Measurements from ENCODE around the gene TRAPPC6A.

DNA sequence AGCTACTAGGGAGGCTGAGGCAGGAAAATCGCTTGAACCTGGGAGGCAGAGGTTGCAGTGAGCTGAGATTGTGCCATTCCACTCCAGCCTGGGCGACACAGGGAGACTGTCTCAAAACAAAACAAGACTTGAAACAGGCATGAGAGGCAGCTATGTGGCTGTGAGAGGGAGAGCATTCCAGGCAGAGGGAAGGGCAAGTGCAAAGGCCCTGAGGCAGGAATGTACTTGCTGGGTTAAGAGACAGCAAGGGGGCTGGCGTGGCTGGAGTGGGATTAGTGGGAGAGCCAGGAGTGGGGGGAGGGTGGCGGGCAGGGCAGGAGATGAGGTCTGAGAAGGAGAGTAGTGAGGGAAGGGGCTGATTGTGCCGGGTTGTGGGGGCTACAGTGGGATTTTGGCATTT, 45.8 kb upstream of the TRAPPC6A start:
- TF ChIP-seq, protein P1, sequence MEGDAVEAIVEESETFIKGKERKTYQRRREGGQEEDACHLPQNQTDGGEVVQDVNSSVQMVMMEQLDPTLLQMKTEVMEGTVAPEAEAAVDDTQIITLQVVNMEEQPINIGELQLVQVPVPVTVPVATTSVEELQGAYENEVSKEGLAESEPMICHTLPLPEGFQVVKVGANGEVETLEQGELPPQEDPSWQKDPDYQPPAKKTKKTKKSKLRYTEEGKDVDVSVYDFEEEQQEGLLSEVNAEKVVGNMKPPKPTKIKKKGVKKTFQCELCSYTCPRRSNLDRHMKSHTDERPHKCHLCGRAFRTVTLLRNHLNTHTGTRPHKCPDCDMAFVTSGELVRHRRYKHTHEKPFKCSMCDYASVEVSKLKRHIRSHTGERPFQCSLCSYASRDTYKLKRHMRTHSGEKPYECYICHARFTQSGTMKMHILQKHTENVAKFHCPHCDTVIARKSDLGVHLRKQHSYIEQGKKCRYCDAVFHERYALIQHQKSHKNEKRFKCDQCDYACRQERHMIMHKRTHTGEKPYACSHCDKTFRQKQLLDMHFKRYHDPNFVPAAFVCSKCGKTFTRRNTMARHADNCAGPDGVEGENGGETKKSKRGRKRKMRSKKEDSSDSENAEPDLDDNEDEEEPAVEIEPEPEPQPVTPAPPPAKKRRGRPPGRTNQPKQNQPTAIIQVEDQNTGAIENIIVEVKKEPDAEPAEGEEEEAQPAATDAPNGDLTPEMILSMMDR (IDR thresholded peaks at IDR 0.05; ENCODE audit: low read depth, low read length, poor library complexity, severe bottlenecking), result no peak
- TF ChIP-seq EZH2phosphoT487 (IDR thresholded peaks at IDR 0.05; ENCODE audit: borderline replicate concordance, low read length), result no peak
